Sigmoid colon (tissue), 4 donors: ENCODE measurements around the gene DOCK1.

Experiments used
- CTCF ChIP-seq, 4 experiments: fragments of 450-650 bp in 3 of 4; fragments of 200-600 bp in 1 of 4; IDR thresholded peaks; one replicate each; pipeline ENCODE4 v1.5.1; 2016 to 2019; ENCODE audit warnings: antibody characterized with exemption in 4 of 4, mild to moderate bottlenecking in 3 of 4, moderate library complexity in 2 of 4
- EP300 ChIP-seq, 4 donors: sonication (generic); formaldehyde crosslinking; IDR thresholded peaks; one replicate each; pipeline ENCODE4 v1.6.1; 2017; ENCODE audit warnings: antibody characterized with exemption in 4 of 4
- POLR2A ChIP-seq, 2 donors: fragments of 450-650 bp; IDR thresholded peaks; one replicate each; pipeline ENCODE4 v1.6.1; 2016; ENCODE audit warnings: antibody characterized with exemption in 2 of 2, mild to moderate bottlenecking in 2 of 2, moderate library complexity in 2 of 2
- POLR2AphosphoS5 ChIP-seq, 4 donors: sonication (generic); formaldehyde crosslinking; IDR thresholded peaks; one replicate each; pipeline ENCODE4 v1.6.1; 2017; ENCODE audit warnings: antibody characterized with exemption in 4 of 4

DNA sequence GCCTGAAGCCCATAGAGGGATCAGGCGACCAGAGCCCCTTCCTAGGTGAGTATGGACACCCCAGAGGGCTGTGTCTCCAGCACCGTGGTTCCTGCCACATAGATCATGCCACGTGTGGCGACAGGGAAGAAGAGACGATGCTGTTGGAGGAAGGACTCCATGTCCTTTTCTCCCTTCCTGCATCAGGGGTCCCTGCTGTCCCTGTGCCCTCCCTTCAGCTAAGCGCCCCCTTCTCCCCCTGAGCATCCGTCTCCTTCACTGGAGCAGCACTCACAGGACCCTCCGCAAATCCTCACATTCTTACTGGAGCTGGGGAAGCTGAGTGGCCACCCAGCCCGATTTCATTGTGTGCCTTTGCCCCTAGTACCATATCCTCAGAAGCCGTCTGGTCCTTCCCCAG, 558.3 kb downstream of the DOCK1 start:
- TF ChIP-seq CTCF (IDR thresholded peaks at IDR 0.05): no peak
- no peak for TF ChIP-seq POLR2A (IDR thresholded peaks at IDR 0.05)
- no peak for TF ChIP-seq EP300 (IDR thresholded peaks at IDR 0.05)
- TF ChIP-seq POLR2AphosphoS5 (IDR thresholded peaks at IDR 0.05): no peak
